ENCODE measurements around the gene APBB3.

The APBB3 gene

GRCh38 chr5:140553657-140554056, 10.7 kb downstream of the APBB3 start:
- DNase-seq (ENCODE audit: low read depth, low spot score): no peak

- no peak for DNase-seq (ENCODE audit: low read depth, low spot score)
Observed at GRCh38 chr5:140551872-140552271, 12.5 kb downstream of the APBB3 start.

GRCh38 chr5:140550147-140551079, 14.0 kb downstream of the APBB3 start:
- DNase-seq (ENCODE audit: low read depth, low spot score): no peak

- DNase-seq (ENCODE audit: low read depth, low spot score): peak; percentile 35
Observed at GRCh38 chr5:140549237-140550144, 14.9 kb downstream of the APBB3 start.

- DNase-seq (ENCODE audit: low read depth, low spot score): no peak
Observed at GRCh38 chr5:140548791-140549190, 15.6 kb downstream of the APBB3 start.

- DNase-seq (ENCODE audit: low read depth, low spot score): no peak
Observed at GRCh38 chr5:140548300-140548688, 16.1 kb downstream of the APBB3 start.

GRCh38 chr5:140547508-140548299, 16.7 kb downstream of the APBB3 start, which contains the start of gene EIF4EBP3:
EIF4EBP3 (plus strand) TSS chr5:140547662; CDS start chr5:140547738, 76 bp downstream.
- peak; percentile 100 for DNase-seq (ENCODE audit: low read depth, low spot score)

GRCh38 chr5:140546851-140547507, 17.4 kb downstream of the APBB3 start:
- peak; percentile 44 for DNase-seq (ENCODE audit: low read depth, low spot score)

- DNase-seq (ENCODE audit: low read depth, low spot score): no peak
Observed at GRCh38 chr5:140545606-140546005, 18.8 kb downstream of the APBB3 start.

GRCh38 chr5:140544986-140545385, 19.4 kb downstream of the APBB3 start:
- no peak for DNase-seq (ENCODE audit: low read depth, low spot score)

GRCh38 chr5:140542972-140543371, 21.4 kb downstream of the APBB3 start:
- DNase-seq (ENCODE audit: low read depth, low spot score): no peak

- no peak for DNase-seq (ENCODE audit: low read depth, low spot score)
Observed at GRCh38 chr5:140540227-140540626, 24.2 kb downstream of the APBB3 start.

- DNase-seq (ENCODE audit: low read depth, low spot score): no peak
Observed at GRCh38 chr5:140524003-140524402, 40.4 kb downstream of the APBB3 start.

- no peak for DNase-seq (ENCODE audit: low read depth, low spot score)
Observed at GRCh38 chr5:140513124-140513523, 51.3 kb downstream of the APBB3 start.

- DNase-seq (ENCODE audit: low read depth, low spot score): no peak
Observed at GRCh38 chr5:140509898-140510297, 54.5 kb downstream of the APBB3 start.
